ENCODE measurements around the gene NEDD4L.

The NEDD4L gene

GRCh38 chr18:58032233-58032632, 11.8 kb upstream of the NEDD4L start:
- Histone ChIP-seq H3K18ac (ENCODE audit: low read length) (no peak overlapping the region), H4K8ac (ENCODE audit: low read depth, low read length) (no peak overlapping the region), H2BK120ac (ENCODE audit: insufficient read depth, low read length, poor library complexity) (no peak overlapping the region), H3K27me3 (ENCODE audit: insufficient read depth, low read length) (no peaks in the 10 kb centered on the region), H3K4me3 (ENCODE audit: low read depth, low read length) (no peak overlapping the region), H3K4me2 (ENCODE audit: low read length) (no peak overlapping the region), H3K79me2 (ENCODE audit: control insufficient read depth, insufficient read depth, low read length, poor library complexity) (no peaks in the 10 kb centered on the region), H3K27ac (ENCODE audit: low read depth, low read length) (no peak overlapping the region), H2BK5ac (ENCODE audit: low read depth, low read length, poor library complexity) (no peak overlapping the region), H3K79me1 (ENCODE audit: low read length) (no peaks in the 10 kb centered on the region), H3K9me3 (ENCODE audit: insufficient read depth, low read depth, low read length) (no peaks in the 10 kb centered on the region), H2AFZ (ENCODE audit: insufficient read depth, low read length, poor library complexity) (no peak overlapping the region), H4K12ac (ENCODE audit: low read depth, low read length) (no peak overlapping the region), H2BK12ac (ENCODE audit: low read length) (no peak overlapping the region), H3K23ac (ENCODE audit: low read length) (no peak overlapping the region), H3K9ac (ENCODE audit: low read length) (no peak overlapping the region), H3K36me3 (ENCODE audit: control insufficient read depth in 1 of 2, insufficient read depth in 2 of 2, low read length in 2 of 2) (no peaks in the 10 kb centered on the region), H3K14ac (ENCODE audit: low read length) (no peak overlapping the region), H3K4ac (ENCODE audit: low read depth, low read length) (no peak overlapping the region), H3K4me1 (ENCODE audit: control insufficient read depth in 1 of 2, insufficient read depth in 2 of 2, low read length in 2 of 2) (no peaks in the 10 kb centered on the region), H4K91ac (ENCODE audit: low read depth, low read length) (no peak overlapping the region), H2AK5ac (ENCODE audit: low read length) (no peak overlapping the region)
- no CpG with 5 or more reads among the region's 4 CpGs for WGBS (ENCODE audit: extremely low coverage, insufficient coverage, insufficient read length)
- DNase-seq: no peak

- Histone ChIP-seq H4K8ac (ENCODE audit: low read depth, low read length) (no peak overlapping the region), H3K9me3 (ENCODE audit: insufficient read depth, low read depth, low read length) (no peaks in the 10 kb centered on the region), H3K36me3 (ENCODE audit: control insufficient read depth in 1 of 2, insufficient read depth in 2 of 2, low read length in 2 of 2) (no peaks in the 10 kb centered on the region), H3K27ac (ENCODE audit: low read depth, low read length) (no peak overlapping the region), H2AFZ (ENCODE audit: insufficient read depth, low read length, poor library complexity) (no peak overlapping the region), H3K79me1 (ENCODE audit: low read length) (no peaks in the 10 kb centered on the region), H3K4me2 (ENCODE audit: low read length) (no peak overlapping the region), H4K12ac (ENCODE audit: low read depth, low read length) (no peak overlapping the region), H3K23ac (ENCODE audit: low read length) (no peak overlapping the region), H3K9ac (ENCODE audit: low read length) (no peak overlapping the region), H3K4me1 (ENCODE audit: control insufficient read depth in 1 of 2, insufficient read depth in 2 of 2, low read length in 2 of 2) (no peaks in the 10 kb centered on the region), H3K18ac (ENCODE audit: low read length) (no peak overlapping the region), H4K91ac (ENCODE audit: low read depth, low read length) (no peak overlapping the region), H2BK5ac (ENCODE audit: low read depth, low read length, poor library complexity) (no peak overlapping the region), H3K27me3 (ENCODE audit: insufficient read depth, low read length) (no peaks in the 10 kb centered on the region), H3K4me3 (ENCODE audit: low read depth, low read length) (no peak overlapping the region), H2BK12ac (ENCODE audit: low read length) (no peak overlapping the region), H2AK5ac (ENCODE audit: low read length) (no peak overlapping the region), H2BK120ac (ENCODE audit: insufficient read depth, low read length, poor library complexity) (no peak overlapping the region), H3K79me2 (ENCODE audit: control insufficient read depth, insufficient read depth, low read length, poor library complexity) (no peaks in the 10 kb centered on the region), H3K4ac (ENCODE audit: low read depth, low read length) (no peak overlapping the region), H3K14ac (ENCODE audit: low read length) (no peak overlapping the region)
- no peak for DNase-seq
- WGBS (ENCODE audit: extremely low coverage, insufficient coverage, insufficient read length): no CpG with 5 or more reads among the region's 3 CpGs
These were observed 10.8 kb upstream of the NEDD4L start for GRCh38 chr18:58033216-58033615.

- Histone ChIP-seq H3K4me2 (ENCODE audit: low read length) (no peak overlapping the region), H3K23ac (ENCODE audit: low read length) (no peak overlapping the region), H3K79me1 (ENCODE audit: low read length) (no peaks in the 10 kb centered on the region), H3K14ac (ENCODE audit: low read length) (no peak overlapping the region), H3K4me3 (ENCODE audit: low read depth, low read length) (no peak overlapping the region), H4K8ac (ENCODE audit: low read depth, low read length) (no peak overlapping the region), H3K9ac (ENCODE audit: low read length) (no peak overlapping the region), H2BK12ac (ENCODE audit: low read length) (no peak overlapping the region), H2AFZ (ENCODE audit: insufficient read depth, low read length, poor library complexity) (no peak overlapping the region), H3K36me3 (ENCODE audit: control insufficient read depth in 1 of 2, insufficient read depth in 2 of 2, low read length in 2 of 2) (no peaks in the 10 kb centered on the region), H3K27ac (ENCODE audit: low read depth, low read length) (no peak overlapping the region), H3K9me3 (ENCODE audit: insufficient read depth, low read depth, low read length) (no peaks in the 10 kb centered on the region), H4K12ac (ENCODE audit: low read depth, low read length) (no peak overlapping the region), H2AK5ac (ENCODE audit: low read length) (no peak overlapping the region), H3K27me3 (ENCODE audit: insufficient read depth, low read length) (no peaks in the 10 kb centered on the region), H3K4ac (ENCODE audit: low read depth, low read length) (no peak overlapping the region), H3K4me1 (ENCODE audit: control insufficient read depth in 1 of 2, insufficient read depth in 2 of 2, low read length in 2 of 2) (no peaks in the 10 kb centered on the region), H4K91ac (ENCODE audit: low read depth, low read length) (no peak overlapping the region), H2BK120ac (ENCODE audit: insufficient read depth, low read length, poor library complexity) (no peak overlapping the region), H3K79me2 (ENCODE audit: control insufficient read depth, insufficient read depth, low read length, poor library complexity) (no peaks in the 10 kb centered on the region), H3K18ac (ENCODE audit: low read length) (no peak overlapping the region), H2BK5ac (ENCODE audit: low read depth, low read length, poor library complexity) (no peak overlapping the region)
- DNase-seq: no peak
- WGBS (ENCODE audit: extremely low coverage, insufficient coverage, insufficient read length): no CpG with 5 or more reads among the region's 2 CpGs
These were observed 9.7 kb upstream of the NEDD4L start for GRCh38 chr18:58034370-58034769.

- H4K12ac ChIP-seq (ENCODE audit: low read depth, low read length): no peak overlapping the region
- no peak overlapping the region for H2BK5ac ChIP-seq (ENCODE audit: low read depth, low read length, poor library complexity)
- H2AK5ac ChIP-seq (ENCODE audit: low read length): no peak overlapping the region
- H3K4ac ChIP-seq (ENCODE audit: low read depth, low read length): no peak overlapping the region
- no peak overlapping the region for H4K8ac ChIP-seq (ENCODE audit: low read depth, low read length)
- no peak overlapping the region for H3K27ac ChIP-seq (ENCODE audit: low read depth, low read length)
- no peak overlapping the region for H2BK120ac ChIP-seq (ENCODE audit: insufficient read depth, low read length, poor library complexity)
- H3K4me1 ChIP-seq (ENCODE audit: control insufficient read depth in 1 of 2, insufficient read depth in 2 of 2, low read length in 2 of 2): no peaks in the 10 kb centered on the region
- no peaks in the 10 kb centered on the region for H3K36me3 ChIP-seq (ENCODE audit: control insufficient read depth in 1 of 2, insufficient read depth in 2 of 2, low read length in 2 of 2)
- no peak overlapping the region for H3K14ac ChIP-seq (ENCODE audit: low read length)
- no peak overlapping the region for H3K4me2 ChIP-seq (ENCODE audit: low read length)
- no peak overlapping the region for H3K23ac ChIP-seq (ENCODE audit: low read length)
- no peak for DNase-seq
- H3K79me1 ChIP-seq (ENCODE audit: low read length): no peaks in the 10 kb centered on the region
- H4K91ac ChIP-seq (ENCODE audit: low read depth, low read length): no peak overlapping the region
- H2BK12ac ChIP-seq (ENCODE audit: low read length): no peak overlapping the region
- no peaks in the 10 kb centered on the region for H3K27me3 ChIP-seq (ENCODE audit: insufficient read depth, low read length)
- no peak overlapping the region for H3K9ac ChIP-seq (ENCODE audit: low read length)
- H3K79me2 ChIP-seq (ENCODE audit: control insufficient read depth, insufficient read depth, low read length, poor library complexity): no peaks in the 10 kb centered on the region
- no peak overlapping the region for H3K18ac ChIP-seq (ENCODE audit: low read length)
- H3K9me3 ChIP-seq (ENCODE audit: insufficient read depth, low read depth, low read length): no peaks in the 10 kb centered on the region
- H3K4me3 ChIP-seq (ENCODE audit: low read depth, low read length): no peak overlapping the region
- H2AFZ ChIP-seq (ENCODE audit: insufficient read depth, low read length, poor library complexity): no peak overlapping the region
These were observed 6.9 kb upstream of the NEDD4L start for GRCh38 chr18:58037163-58037562.

- no peak overlapping the region for H2AFZ ChIP-seq (ENCODE audit: insufficient read depth, low read length, poor library complexity)
- H3K14ac ChIP-seq (ENCODE audit: low read length): no peak overlapping the region
- H3K36me3 ChIP-seq (ENCODE audit: control insufficient read depth in 1 of 2, insufficient read depth in 2 of 2, low read length in 2 of 2): no peaks in the 10 kb centered on the region
- WGBS (ENCODE audit: extremely low coverage, insufficient coverage, insufficient read length): no CpG with 5 or more reads among the region's 3 CpGs
- no peak overlapping the region for H4K8ac ChIP-seq (ENCODE audit: low read depth, low read length)
- no peak overlapping the region for H3K4me3 ChIP-seq (ENCODE audit: low read depth, low read length)
- no peak overlapping the region for H3K27ac ChIP-seq (ENCODE audit: low read depth, low read length)
- no peak overlapping the region for H3K23ac ChIP-seq (ENCODE audit: low read length)
- no peak overlapping the region for H3K18ac ChIP-seq (ENCODE audit: low read length)
- H4K12ac ChIP-seq (ENCODE audit: low read depth, low read length): no peak overlapping the region
- H2BK5ac ChIP-seq (ENCODE audit: low read depth, low read length, poor library complexity): no peak overlapping the region
- H3K4me2 ChIP-seq (ENCODE audit: low read length): no peak overlapping the region
- no peaks in the 10 kb centered on the region for H3K27me3 ChIP-seq (ENCODE audit: insufficient read depth, low read length)
- no peaks in the 10 kb centered on the region for H3K9me3 ChIP-seq (ENCODE audit: insufficient read depth, low read depth, low read length)
- H2AK5ac ChIP-seq (ENCODE audit: low read length): no peak overlapping the region
- no peaks in the 10 kb centered on the region for H3K79me2 ChIP-seq (ENCODE audit: control insufficient read depth, insufficient read depth, low read length, poor library complexity)
- H3K9ac ChIP-seq (ENCODE audit: low read length): no peak overlapping the region
- H4K91ac ChIP-seq (ENCODE audit: low read depth, low read length): no peak overlapping the region
- H3K4ac ChIP-seq (ENCODE audit: low read depth, low read length): no peak overlapping the region
- no peak overlapping the region for H2BK12ac ChIP-seq (ENCODE audit: low read length)
- H3K4me1 ChIP-seq (ENCODE audit: control insufficient read depth in 1 of 2, insufficient read depth in 2 of 2, low read length in 2 of 2): no peaks in the 10 kb centered on the region
- H2BK120ac ChIP-seq (ENCODE audit: insufficient read depth, low read length, poor library complexity): no peak overlapping the region
- DNase-seq: no peak
- no peaks in the 10 kb centered on the region for H3K79me1 ChIP-seq (ENCODE audit: low read length)
These were observed 6.0 kb upstream of the NEDD4L start for GRCh38 chr18:58038063-58038462.

All from trophoblast cell (in vitro differentiated cells and primary cell).